NOMO-1 treated with dmso at 0.1 percent for 144 hours (cell line): ENCODE results near the gene BACE2.

Source experiments
- DNase-seq: peaks from one replicate; lab custom pipeline; 2025; ENCODE audit not compliant: unreplicated experiment; lab: John Stamatoyannopoulos, UW

BACE2 gene

GRCh38 chr21:41211060-41211805 lies 43.3 kb downstream of the BACE2 start:
- no peak for DNase-seq

GRCh38 chr21:41213021-41213420 lies 45.1 kb downstream of the BACE2 start:
- DNase-seq, result no peak

DNA sequence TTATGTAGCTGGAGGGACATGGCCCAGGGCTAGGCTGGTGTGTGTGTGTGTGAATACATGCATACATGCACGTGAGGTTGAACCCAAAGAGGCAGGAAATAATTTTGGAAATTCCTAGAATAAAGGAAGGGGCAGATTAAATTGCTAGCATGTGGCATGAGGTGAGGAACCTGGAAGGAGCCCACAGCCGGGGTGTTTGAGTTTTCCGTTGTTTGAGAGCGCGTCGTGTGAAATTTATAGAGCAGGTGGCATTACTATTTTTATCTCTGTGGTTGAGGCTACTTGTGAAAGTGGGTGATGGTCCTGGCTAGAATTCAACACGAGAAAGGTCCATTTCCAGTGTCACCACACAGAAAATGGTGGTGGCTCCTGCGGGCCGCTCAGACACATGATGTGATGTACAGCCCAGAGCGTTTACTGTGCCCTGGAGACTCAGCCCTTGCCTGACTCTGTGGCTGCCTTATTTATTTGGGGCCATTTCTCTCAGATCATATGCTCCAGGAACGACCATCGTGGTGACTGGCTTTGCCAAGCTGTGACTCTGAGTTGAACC lies 48.0 kb downstream of the BACE2 start:
- no peak for DNase-seq

- no peak for DNase-seq
Observed at GRCh38 chr21:41216486-41216885, 48.5 kb downstream of the BACE2 start.

- DNase-seq, result no peak
Observed at GRCh38 chr21:41217671-41218385, 49.9 kb downstream of the BACE2 start.

GRCh38 chr21:41219498-41220207 lies 51.7 kb downstream of the BACE2 start:
- DNase-seq, result no peak

DNA sequence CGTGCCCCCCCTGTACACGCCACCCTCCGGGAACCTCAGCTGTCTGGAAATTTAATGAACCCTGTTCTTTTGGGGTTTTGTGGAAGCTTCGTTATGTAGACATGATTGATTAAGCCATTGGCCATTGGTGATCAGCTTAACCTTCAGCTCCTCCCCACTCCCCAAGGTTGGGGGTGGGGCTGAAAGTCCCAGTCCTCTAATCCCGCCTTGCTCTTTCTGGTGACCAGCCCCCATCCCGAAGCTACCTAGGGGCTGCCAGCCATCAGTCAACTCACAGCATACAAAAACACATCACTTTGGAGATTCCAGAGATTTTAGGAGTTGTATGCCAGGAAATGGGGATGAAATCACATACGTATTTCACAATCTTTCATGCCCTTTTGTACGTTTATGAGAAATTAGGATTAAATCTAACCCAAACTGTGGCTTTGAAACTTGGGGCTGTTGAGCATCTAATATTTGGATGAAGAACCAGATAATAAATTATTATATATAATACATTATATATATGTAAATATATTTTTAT lies 52.3 kb downstream of the BACE2 start:
- no peak for DNase-seq

GRCh38 chr21:41222247-41223068 lies 54.5 kb downstream of the BACE2 start:
- no peak for DNase-seq

- DNase-seq, result no peak
Observed at GRCh38 chr21:41226853-41227252, 58.9 kb downstream of the BACE2 start.

DNA sequence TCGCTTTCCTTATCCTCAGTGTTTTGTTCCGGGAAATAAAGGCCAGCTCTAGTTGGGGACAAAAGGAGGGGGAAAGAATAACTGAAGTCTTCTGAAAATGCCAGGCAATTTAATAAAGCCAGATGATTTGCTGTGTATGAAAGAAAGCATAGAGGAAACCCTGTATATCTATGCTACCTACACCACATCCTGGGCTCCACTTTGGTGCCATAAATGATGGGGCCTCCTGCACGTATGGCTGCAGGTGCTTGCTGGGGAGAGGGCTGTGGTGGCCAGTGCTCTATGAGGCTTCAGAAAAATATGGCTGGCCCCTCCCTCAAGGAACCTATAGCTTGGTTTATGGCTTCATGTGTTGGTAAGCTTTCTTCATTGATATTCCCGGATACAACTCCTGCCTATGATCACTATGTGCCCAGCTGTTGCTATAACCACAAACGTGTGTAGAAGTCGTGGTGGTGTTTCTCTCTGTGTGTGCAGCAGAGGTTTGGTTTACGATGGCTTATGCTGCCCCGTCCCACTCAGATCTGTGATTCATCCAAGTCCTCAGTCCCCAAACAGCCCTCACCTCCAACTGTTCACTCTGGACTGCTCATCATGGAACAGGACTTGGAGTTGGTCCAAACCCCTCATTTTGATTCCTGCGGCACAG lies 59.5 kb downstream of the BACE2 start:
- no peak for DNase-seq

- no peak for DNase-seq
Observed at GRCh38 chr21:41228006-41228370, 60.0 kb downstream of the BACE2 start.

DNA sequence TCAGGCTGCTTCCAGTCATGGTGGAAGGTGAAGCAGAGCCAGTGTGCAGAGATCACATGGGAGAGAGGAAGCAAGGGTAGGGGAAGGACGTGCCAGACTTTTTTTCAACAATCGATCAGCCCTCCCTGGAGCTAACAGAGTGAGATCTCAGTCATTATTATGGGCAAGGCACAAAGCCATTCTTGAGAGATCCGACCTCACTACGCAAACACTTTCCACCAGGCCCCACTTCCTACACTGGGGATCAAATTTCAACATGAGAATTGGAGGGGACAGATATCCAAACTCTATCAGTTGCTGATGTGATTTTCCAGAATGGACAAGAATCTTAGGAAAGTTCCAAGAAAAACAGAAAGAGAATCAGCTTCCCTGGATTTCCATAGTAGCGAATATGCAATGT lies 60.5 kb downstream of the BACE2 start:
- no peak for DNase-seq

GRCh38 chr21:41228958-41229357 lies 61.0 kb downstream of the BACE2 start:
- no peak for DNase-seq

DNA sequence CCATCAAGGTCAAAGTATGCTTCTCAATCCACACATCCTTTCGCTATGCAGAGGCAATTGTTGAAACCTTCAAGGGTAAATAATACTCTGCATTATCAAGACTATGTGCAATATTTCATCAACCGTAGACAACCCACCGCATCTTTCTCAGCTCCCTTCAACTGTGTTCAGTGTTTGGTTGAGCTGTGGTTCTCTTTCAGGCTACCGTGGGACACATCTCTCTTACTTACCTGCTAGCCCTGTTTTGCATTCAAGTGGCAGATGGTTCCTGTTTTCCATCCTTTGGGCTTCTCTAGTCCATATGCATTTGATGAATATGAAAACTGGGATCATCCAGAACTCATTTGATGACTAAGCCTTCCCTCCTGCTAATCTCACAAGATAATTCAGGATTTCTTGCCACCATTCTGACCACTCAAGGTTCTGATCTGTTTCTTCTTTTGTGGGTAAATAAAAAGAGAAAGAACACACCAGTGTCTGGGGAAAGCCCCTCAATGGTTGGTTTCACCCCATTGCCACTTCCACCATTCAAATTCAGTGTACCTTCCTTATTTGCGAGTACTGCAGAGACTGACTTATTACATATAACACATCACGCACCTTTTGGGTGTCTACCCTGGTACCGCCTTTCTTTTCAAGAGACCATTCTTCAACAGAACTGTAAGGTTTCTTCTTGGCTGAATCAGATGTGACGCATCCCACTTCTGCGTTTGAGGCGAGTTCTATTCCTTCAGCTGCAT lies 61.7 kb downstream of the BACE2 start:
- DNase-seq, result no peak

DNA sequence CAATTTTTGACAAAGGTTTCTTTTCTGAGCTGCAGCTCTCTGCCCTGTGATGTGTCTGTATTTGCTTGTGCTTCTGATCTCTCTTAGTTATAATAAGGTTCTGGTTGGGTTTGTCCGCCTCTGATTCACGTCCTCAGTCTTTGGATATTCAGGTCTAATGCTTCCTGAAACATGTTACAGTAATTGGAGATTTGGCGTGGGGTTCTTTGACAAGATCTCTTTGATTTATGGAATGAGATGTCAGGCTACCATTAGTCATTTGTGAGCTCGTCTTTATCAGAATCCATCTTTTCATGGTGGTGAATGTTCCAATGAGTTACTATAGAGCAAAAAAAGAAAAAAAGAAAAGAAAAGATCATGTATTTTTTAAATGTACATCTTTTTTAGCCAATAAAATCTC lies 62.5 kb downstream of the BACE2 start:
- no peak for DNase-seq

- DNase-seq, result no peak
Observed at GRCh38 chr21:41231060-41231459, 63.1 kb downstream of the BACE2 start.

GRCh38 chr21:41232013-41232412 lies 64.1 kb downstream of the BACE2 start:
- peak; percentile 43 for DNase-seq

DNA sequence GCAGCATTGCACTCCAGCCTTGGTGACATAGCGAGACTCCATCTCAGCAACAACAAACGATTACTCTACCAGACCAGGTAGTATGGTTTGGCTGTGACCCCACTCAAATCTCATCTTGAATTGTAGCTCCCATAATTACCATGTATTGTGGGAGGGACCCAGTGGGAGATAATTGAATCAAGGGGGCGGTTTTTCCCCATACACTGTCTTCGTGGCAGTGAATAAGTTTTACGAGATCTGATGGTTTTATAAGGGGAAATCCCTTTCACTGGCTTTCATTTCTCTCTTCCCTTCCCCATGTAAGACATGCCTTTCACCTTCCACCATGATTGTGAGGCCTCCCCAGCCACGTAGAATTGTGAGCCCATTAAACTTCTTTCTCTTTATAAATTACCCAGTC lies 66.0 kb downstream of the BACE2 start:
- no peak for DNase-seq

- no peak for DNase-seq
Observed at GRCh38 chr21:41234569-41234968, 66.6 kb downstream of the BACE2 start.

- no peak for DNase-seq
Observed at GRCh38 chr21:41235201-41235600, 67.2 kb downstream of the BACE2 start.
